Duodenal mucosa (tissue), 2 donors: ENCODE results near the gene KDM4C.
"Not testable (repeated sequence)": the region's sequence is repeated elsewhere in the genome, so short reads cannot be mapped to it uniquely, and the experiment has no call there.

ENCODE experiments used
- H3K27ac ChIP-seq: one replicate; pipeline ENCODE4 v1.7.0; 2013; ENCODE audit warnings: low read depth, low read length
- H3K27me3 ChIP-seq, 2 donors: one replicate each; pipeline ENCODE4 v1.7.0; 2013; ENCODE audit warnings: low read length in 2 of 2, control low read depth in 1 of 2; ENCODE audit not compliant: insufficient read depth in 2 of 2, control insufficient read depth in 1 of 2
- H3K36me3 ChIP-seq, 2 donors: one replicate each; pipeline ENCODE4 v1.7.0; 2013; ENCODE audit warnings: low read length in 2 of 2, control low read depth in 1 of 2; ENCODE audit not compliant: insufficient read depth in 2 of 2, control insufficient read depth in 1 of 2
- H3K4me1 ChIP-seq, 2 donors: one replicate each; pipeline ENCODE4 v1.7.0; 2013; ENCODE audit warnings: low read length in 2 of 2, control low read depth in 1 of 2; ENCODE audit not compliant: insufficient read depth in 2 of 2, control insufficient read depth in 1 of 2
- H3K4me3 ChIP-seq, 2 donors: one replicate each; pipeline ENCODE4 v1.7.0; 2013; ENCODE audit warnings: low read length in 2 of 2, low read depth in 1 of 2
- H3K9ac ChIP-seq, 2 donors: one replicate each; pipeline ENCODE4 v1.7.0; 2013; ENCODE audit warnings: low read length in 2 of 2, low read depth in 1 of 2
- H3K9me3 ChIP-seq, 2 donors: one replicate each; pipeline ENCODE4 v1.7.0; 2013; ENCODE audit warnings: low read length in 2 of 2, control low read depth in 1 of 2; ENCODE audit not compliant: control insufficient read depth in 1 of 2

The KDM4C gene

GRCh38 chr9:6945816-6946215 lies 188.0 kb downstream of the KDM4C start:
- Histone ChIP-seq H3K9ac (no peak overlapping the region), H3K4me3 (no peak overlapping the region), H3K27ac (no peak overlapping the region), H3K4me1 (peaks cover 0 to 5% of the 10 kb centered on the region in 2 donors), H3K36me3 (no peaks in the 10 kb centered on the region), H3K9me3 (no peaks in the 10 kb centered on the region), H3K27me3 (no peaks in the 10 kb centered on the region)

- H3K27me3 ChIP-seq: no peaks in the 10 kb centered on the region
- no peak overlapping the region for H3K9ac ChIP-seq
- H3K27ac ChIP-seq: no peak overlapping the region
- H3K4me1 ChIP-seq: peaks cover 0 to 5% of the 10 kb centered on the region in 2 donors
- no peaks in the 10 kb centered on the region for H3K9me3 ChIP-seq
- H3K36me3 ChIP-seq: no peaks in the 10 kb centered on the region
- H3K4me3 ChIP-seq: no peak overlapping the region
Observed at GRCh38 chr9:6946583-6947166, 188.9 kb downstream of the KDM4C start.

DNA sequence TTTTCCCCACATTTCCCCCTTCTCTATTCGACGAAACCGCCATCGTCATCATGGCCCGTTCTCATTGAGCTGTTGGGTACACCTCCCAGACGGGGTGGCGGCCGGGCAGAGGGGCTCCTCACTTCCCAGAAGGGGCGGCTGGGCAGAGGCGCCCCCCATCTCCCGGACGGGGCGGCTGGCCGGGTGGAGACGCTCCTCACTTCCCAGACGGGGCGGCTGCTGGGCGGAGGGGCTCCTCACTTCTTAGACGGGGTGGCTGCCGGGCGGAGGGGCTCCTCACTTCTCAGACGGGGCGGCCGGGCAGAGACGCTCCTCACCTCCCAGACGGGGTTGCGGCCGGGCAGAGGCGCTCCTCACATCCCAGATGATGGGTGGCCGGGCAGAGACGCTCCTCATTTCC lies 191.1 kb downstream of the KDM4C start:
- not testable (repeated sequence) for H3K4me1 ChIP-seq, H3K9ac ChIP-seq, H3K27me3 ChIP-seq, H3K27ac ChIP-seq, H3K4me3 ChIP-seq, H3K9me3 ChIP-seq, H3K36me3 ChIP-seq

DNA sequence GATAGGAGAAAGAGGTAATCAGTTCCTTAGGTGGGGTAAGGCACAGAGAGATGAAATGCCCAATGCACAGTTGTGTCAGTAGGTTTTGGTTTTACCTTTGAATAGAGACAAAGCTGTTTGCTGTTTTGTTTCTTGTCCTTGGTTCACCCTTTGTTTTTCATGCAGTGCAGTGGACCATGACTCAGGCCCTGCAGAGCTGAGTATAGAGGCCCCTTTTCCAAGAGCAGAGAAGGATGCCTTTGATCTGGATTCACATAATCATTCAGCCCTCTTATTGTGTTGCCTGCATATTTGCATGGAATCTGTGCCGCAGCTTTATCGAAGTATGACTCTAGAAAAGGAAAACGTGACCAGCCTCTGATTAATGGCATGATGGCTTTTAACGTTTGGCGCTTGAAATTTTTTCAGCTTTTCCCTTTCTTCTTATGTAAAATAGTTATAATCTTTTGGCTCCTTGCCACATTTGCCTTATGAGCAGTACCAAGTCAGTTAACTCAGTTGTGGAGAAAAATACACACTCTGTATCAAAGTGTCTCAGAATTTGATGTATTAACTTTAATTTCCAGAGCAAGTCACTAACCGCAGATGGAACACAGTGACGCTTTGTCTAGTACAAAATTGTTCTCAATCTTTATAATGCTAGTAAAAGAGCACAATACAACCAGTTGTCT lies 197.6 kb downstream of the KDM4C start:
- no peak overlapping the region for H3K27ac ChIP-seq

GRCh38 chr9:6956879-6957278 lies 199.1 kb downstream of the KDM4C start:
- Histone ChIP-seq H3K4me3 (no peak overlapping the region), H3K27me3 (no peaks in the 10 kb centered on the region), H3K9me3 (no peaks in the 10 kb centered on the region), H3K36me3 (peaks cover 0 to 7% of the 10 kb centered on the region in 2 donors), H3K27ac (no peak overlapping the region), H3K9ac (no peak overlapping the region), H3K4me1 (peaks cover 5 to 8% of the 10 kb centered on the region in 2 donors)

More for the DNA sequence above, 197.6 kb downstream of the KDM4C start:
- peaks cover 5 to 8% of the 10 kb centered on the region in 2 donors for H3K4me1 ChIP-seq
- H3K27me3 ChIP-seq: no peaks in the 10 kb centered on the region
- peaks cover 0 to 2% of the 10 kb centered on the region in 2 donors for H3K36me3 ChIP-seq
- no peaks in the 10 kb centered on the region for H3K9me3 ChIP-seq
- no peak overlapping the region for H3K9ac ChIP-seq
- H3K4me3 ChIP-seq: no peak overlapping the region

DNA sequence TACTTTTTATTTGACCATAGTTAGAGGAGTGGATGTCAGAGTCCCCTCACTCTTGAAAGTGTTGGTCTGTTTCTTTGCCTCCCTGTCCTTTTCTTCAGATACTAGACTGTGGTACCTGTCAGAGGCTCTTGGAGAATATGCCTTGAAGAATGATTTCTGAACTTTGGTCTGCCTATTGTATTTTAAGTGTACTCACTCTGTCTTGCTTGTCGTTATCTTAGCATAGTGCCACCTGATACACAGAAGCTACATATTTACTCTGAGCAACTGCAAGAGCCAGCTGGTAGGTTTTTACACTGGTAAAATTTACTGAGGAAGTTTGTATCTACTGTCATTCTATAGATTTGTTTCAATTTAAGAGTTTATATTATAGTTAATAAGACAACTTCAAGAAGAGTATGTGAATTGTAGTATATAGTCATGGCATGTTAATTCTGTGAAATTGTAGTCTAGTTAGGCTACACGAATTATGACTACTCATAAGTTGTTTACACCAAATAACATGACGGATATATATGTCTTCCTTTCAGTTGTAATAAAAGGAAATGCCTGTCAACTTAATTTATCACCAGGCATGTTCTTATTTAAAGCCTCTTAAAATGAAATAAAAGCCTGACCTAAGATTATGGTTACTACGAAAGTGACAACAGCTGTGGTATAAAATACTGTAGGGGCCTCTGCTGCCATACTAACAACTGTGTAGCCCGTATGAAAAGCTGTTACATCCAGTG lies 201.7 kb downstream of the KDM4C start:
- H3K27me3 ChIP-seq: no peaks in the 10 kb centered on the region
- no peak overlapping the region for H3K9ac ChIP-seq
- peaks cover 5 to 8% of the 10 kb centered on the region in 2 donors for H3K4me1 ChIP-seq
- no peak overlapping the region for H3K4me3 ChIP-seq
- no peaks in the 10 kb centered on the region for H3K9me3 ChIP-seq
- H3K27ac ChIP-seq: no peak overlapping the region
- H3K36me3 ChIP-seq: peaks cover 0 to 7% of the 10 kb centered on the region in 2 donors

GRCh38 chr9:6960777-6961176 lies 203.0 kb downstream of the KDM4C start:
- no peak overlapping the region for H3K9ac ChIP-seq
- no peak overlapping the region for H3K4me3 ChIP-seq
- H3K36me3 ChIP-seq: peaks cover 0 to 7% of the 10 kb centered on the region in 2 donors

GRCh38 chr9:6961845-6962522 lies 204.2 kb downstream of the KDM4C start:
- peaks cover 5 to 8% of the 10 kb centered on the region in 2 donors for H3K4me1 ChIP-seq

More at GRCh38 chr9:6960777-6961176, 203.0 kb downstream of the KDM4C start:
- peaks cover 5 to 8% of the 10 kb centered on the region in 2 donors for H3K4me1 ChIP-seq
- H3K27ac ChIP-seq: no peak overlapping the region
- H3K27me3 ChIP-seq: no peaks in the 10 kb centered on the region
- no peaks in the 10 kb centered on the region for H3K9me3 ChIP-seq

GRCh38 chr9:6965566-6965965 lies 207.8 kb downstream of the KDM4C start:
- no peak overlapping the region for H3K27ac ChIP-seq
- H3K4me3 ChIP-seq: no peak overlapping the region
- H3K9ac ChIP-seq: no peak overlapping the region
- peaks cover 0 to 3% of the 10 kb centered on the region in 2 donors for H3K36me3 ChIP-seq
- no peaks in the 10 kb centered on the region for H3K9me3 ChIP-seq
- H3K27me3 ChIP-seq: no peaks in the 10 kb centered on the region
- no peaks in the 10 kb centered on the region for H3K4me1 ChIP-seq

More at GRCh38 chr9:6961845-6962522, 204.2 kb downstream of the KDM4C start:
- Histone ChIP-seq H3K27me3 (no peaks in the 10 kb centered on the region), H3K36me3 (peaks cover 0 to 7% of the 10 kb centered on the region in 2 donors), H3K4me3 (no peak overlapping the region), H3K9me3 (no peaks in the 10 kb centered on the region), H3K9ac (no peak overlapping the region), H3K27ac (no peak overlapping the region)

DNA sequence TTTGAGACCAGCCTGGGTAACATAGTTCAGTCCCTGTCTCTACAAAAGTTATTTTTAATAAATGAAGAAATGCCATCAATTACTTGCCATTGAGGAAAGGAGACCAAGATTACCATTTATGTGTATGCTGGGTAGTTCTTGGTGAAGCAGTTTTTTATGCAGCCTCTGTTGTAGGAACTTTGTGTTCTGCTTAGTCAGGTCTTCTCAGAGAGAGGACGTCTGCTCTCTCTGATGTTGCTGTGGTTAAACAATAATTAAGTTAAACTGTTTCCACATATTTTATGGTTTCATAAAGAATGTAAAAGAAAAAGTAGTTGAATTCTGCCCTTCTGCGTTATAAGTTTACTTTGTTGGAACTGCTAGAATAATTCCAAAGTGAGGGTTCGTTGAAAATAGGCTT lies 210.5 kb downstream of the KDM4C start:
- Histone ChIP-seq H3K27ac (no peak overlapping the region), H3K9me3 (no peaks in the 10 kb centered on the region), H3K27me3 (no peaks in the 10 kb centered on the region), H3K9ac (no peak overlapping the region), H3K36me3 (no peaks in the 10 kb centered on the region), H3K4me3 (no peak overlapping the region), H3K4me1 (no peaks in the 10 kb centered on the region)
